ENCODE measurements around the gene TMTC2.
"Not testable (repeated sequence)": the region's sequence is repeated elsewhere in the genome, so short reads cannot be mapped to it uniquely, and the experiment has no call there.

Gene TMTC2

DNA sequence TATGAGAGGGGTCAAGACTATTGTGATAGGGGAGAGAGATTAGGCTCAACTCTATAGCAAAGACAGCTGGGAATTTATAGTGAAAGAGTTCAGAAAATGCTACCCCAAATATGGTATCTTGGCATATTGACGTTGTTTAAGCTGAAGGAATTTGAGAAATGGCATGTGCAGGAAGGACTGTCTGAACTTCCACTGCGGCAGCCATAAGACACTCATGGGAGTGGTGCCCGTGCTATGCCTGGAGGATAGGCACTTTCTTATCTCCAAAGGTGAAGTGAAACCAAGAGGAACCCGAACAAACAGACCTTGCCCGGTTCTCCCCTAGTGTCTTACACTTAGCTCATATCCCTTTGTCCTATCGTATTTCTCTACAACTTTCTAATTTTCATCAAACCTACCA lies 390.3 kb downstream of the TMTC2 start:
- DNase-seq (ENCODE audit: low read depth) = no peak

DNA sequence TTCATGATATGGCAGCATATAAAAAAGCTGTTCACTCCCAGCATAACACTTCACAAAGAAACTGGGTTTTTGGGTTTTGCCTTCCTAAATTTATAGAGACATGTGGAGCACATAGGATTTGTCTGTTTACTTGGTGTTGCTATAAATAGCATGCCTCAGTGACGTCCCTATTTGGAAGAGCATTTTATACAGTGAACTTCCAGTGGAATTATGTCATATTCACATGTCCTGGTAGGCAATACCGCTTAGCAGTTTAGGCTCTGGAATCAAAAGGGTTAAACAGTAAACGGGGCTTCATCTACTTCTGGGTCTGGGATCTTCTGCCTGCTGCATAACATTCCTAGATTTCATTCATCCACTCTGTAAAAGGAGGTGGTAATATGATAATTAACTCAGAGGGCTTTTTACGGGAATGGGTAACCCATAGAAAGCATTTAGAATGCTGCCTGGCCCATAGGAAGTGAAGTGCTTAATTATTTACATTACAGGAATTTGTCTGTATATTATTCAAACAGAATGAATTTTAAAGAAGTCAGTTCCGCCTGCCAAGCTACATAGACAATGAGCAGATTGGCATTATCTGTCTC lies 396.1 kb downstream of the TMTC2 start:
- DNase-seq (ENCODE audit: low read depth) = no peak

DNA sequence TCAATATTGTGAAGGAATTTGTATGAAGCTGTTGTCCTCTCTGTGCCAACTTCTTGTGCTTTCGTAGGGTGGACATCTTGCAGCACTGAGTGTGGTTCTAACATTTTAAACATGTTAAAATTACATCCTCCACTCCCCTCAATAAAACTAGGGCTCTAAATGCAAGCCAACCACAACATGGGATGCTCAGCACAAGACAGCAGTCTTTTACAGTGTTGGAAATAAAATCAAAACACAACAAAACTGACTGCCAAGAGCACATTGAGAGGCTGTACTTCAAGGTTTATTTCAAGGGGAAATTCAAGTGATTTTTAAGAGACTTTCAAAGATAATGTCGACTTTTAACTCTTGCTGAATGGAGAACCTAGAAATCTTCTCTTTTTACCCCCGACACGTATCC lies 396.9 kb downstream of the TMTC2 start:
- no peak for DNase-seq (ENCODE audit: low read depth)

DNA sequence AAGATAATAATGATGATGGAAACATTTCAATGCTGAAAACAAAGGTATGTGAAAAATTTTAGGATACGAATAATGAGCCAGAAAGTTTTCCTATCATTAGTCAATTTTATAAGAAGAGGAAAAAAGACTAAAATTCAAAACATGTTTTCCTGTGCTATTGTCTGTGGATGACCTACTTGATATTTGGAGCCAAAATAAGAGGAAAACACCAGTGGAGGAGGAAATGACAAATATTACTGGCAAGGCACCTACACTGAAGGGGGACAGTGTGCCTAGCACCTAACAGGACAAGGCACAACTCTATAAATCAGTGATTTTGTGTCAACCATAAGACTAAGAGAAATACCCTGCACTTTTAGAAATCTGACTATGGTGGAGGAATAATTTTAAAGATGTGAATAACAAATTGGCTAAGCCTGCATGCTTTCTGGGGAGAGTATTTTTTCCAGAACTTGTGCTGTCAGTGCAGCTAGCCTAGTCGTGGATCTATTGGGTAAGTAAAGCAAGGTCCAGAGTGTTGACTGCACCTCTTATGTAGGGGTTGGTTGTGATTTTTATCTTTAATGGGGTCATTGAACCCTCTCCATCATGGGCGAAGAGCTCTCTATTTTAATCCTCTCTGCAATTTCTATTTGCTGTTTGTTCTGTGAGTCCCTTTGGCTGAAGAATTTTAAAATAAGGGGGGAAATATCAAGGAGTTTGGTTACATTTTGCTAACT lies 398.0 kb downstream of the TMTC2 start:
- no peak for DNase-seq (ENCODE audit: low read depth)

DNA sequence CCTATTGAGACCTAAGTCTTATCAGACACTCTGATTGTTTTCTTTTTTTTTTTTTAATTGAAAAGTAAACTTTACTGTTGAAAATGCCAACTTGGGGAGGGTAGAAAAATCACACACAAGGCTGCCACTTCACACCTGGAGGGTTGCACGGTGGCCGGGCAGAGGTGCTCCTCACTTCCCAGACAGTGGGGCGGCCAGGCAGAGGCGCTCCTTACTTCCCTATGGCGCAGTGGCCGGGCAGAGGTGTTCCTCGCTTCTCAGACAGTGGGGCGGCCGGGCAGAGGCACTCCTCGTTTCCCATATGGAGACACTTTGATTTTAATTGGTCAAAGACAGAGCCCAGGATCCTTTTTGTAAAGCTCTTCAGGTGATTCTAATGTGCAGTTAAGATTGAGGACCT lies 399.3 kb downstream of the TMTC2 start:
- DNase-seq (ENCODE audit: low read depth) = no peak

DNA sequence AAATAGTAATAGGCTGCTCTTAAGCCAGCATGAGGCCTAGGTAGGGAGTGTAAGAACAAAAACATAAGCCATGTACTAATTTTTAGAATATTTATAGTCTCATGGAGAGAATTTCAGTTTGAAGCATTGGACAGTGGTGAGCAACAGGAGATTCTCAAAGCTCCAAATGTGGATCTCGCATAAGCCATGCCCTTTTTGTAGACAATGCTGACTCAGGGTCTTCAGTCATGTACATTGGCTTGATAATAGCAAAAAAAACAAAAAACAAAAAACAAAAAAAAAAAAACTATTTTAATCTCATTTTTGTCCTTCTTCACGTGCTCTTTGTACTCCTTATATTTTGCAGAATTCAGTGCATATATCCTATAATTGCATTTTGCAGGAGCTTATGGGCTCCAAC lies 402.9 kb downstream of the TMTC2 start:
- DNase-seq (ENCODE audit: low read depth) = no peak

DNA sequence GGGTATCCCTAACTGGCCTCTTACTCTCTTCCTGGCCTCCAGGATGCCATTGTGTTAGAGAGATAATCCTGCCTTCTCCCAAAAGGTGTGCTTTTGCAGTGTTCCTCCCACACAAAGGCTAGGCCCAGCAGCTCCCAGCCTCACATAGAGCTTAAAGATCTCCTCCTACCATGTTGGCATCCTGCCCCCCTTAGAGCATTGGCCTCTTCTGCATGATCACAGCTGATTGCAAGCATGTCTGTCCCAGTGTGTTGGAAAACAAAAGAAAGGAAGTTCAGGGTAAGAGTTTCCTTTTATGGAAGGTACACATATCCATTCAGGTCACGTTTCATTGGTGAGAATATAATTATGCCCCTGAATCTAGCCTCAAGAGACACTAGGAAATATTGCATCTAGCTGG lies 405.4 kb downstream of the TMTC2 start:
- DNase-seq (ENCODE audit: low read depth) = no peak

DNA sequence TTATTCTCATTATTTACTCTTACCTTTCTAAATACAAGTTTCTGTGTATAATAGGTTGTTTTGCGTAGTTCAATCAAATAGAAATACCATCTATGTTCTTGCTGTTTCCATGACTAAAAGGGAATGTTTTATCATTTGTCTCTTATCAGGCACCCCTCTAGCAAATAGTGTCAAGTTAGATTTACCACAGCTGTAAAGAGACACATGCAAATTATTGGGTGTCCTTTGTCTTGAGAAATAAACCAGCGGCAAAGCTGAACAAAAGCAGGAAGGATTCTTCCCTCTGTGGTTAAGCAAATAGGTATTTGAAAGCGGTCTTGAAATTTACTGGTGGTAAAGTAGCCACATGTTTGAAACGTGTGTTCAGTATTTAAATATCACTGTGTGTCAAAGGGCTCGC lies 405.9 kb downstream of the TMTC2 start:
- DNase-seq (ENCODE audit: low read depth) = no peak

DNA sequence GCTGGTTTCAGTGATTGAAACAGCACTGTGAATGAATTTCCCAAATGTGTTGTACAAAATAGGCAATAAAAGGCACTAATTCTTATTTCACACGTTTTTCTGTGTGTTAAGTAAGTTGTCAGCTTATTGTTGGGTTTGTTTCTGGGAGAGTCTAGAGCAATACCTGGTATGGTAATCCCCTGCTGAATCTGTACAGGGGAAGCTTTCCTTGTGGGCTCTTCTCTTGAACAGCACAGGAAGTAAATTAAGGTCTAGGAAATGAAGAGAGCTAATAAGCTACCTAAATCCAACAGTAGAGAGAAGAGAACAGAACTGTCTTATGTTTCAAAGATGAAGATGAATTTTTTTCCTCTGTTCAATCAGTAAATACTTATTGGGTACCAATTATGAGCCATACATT lies 406.7 kb downstream of the TMTC2 start:
- no peak for DNase-seq (ENCODE audit: low read depth)

DNA sequence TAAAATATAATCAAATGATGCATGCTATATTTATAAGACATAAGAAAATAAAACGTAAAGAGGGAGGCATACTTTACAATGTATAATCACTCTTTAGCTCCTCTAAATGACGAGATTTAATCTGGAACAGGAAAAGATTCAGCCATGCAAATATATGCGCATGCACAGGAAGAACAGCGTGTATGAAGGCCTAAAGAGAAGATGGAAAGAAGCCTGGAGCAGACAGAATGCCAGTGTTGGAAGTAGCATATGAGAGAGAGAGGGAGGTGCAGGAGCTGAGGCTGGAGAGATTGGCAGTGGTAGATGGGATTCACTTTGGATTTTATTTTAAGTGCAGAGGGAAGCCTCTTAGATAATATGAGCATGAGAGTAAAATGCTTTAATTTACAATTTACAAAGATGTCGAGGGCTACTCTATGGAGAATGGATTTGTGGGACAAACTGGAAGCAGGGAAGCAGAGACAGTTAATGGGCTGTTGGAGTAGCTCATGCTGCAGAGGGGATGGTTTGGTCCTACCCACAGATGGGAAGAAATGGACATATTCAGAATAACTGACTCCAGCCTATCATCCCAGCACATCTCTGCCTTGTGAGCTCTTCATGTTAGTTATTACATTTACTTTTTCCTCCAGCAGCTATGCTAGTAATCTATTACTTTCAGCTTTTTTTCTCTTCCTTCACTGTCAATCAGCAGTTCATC lies 411.1 kb downstream of the TMTC2 start:
- DNase-seq (ENCODE audit: low read depth) = no peak

DNA sequence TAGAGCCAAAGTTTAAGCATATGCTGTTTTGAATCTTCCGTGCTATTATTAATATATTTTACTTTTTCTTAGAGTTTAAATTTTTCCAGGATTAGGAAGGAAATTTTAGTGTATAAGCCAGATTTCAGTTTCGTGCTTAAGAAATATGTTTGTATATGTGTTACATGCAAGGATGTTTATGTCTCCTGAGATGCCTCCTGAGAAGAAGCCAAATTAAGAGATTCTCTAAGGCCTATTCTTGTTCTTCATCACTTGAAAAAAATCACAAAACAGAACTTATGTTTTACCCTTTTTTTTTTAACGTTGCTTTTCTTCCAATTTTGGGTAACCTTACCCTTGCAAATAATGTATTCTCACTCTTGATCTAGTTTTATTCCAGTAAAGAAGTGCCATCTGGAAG lies 412.7 kb downstream of the TMTC2 start:
- no peak for DNase-seq (ENCODE audit: low read depth)

DNA sequence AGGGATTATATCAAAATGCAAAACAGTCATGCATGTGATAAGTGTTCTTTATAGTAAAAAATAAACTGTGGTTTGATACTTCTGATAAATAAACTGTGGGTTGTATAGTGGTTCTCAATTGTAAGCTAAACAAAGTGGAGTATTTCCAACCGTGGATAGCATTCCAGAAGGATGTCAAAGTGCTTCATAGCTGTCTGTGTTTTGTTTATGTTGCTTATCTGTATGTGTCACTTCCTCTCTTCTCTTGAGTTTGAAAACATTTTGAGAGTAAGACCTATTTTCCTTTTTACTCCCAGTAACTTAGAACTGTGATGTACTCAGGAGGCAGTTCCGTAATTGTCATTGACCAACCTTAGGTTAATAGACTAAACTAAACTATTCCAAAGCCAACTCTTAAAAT lies 415.8 kb downstream of the TMTC2 start:
- no peak for DNase-seq (ENCODE audit: low read depth)

DNA sequence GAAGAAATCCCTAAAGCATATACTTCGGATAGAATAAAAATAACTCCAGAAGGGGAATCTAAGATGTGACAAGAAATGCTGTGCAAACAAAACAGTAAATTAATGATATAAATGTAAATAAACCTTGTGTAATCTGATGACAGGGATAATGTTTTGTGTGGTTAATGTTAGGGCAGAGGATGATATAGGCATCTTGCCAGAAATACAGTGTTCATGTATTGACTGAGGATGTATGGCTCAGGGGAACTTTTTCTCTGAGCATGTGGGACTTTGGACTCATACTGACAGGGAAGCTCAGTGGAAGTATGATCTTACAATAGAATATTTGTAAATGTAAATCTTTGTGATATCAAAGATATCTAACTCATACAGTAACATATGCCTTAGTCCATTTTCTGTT lies 420.2 kb downstream of the TMTC2 start:
- no peak for DNase-seq (ENCODE audit: low read depth)

DNA sequence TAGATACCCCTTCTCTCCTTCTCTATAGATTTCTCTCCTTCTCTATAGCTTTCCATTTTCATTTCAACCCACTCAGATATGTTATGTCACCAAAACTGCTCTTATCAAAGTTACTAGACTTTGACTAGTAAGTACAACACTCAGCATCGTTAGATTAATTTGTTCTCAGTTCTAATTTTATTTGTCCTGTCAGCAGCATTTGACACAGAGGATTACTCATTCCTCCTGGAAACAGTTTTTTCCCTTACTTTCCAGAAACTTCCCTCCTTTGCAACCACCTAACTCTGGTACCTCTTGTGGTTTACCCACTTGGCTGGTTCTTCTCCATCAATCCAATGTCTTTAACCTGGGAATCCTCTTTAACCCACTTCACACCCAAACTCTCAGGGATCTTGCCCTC lies 423.7 kb downstream of the TMTC2 start:
- no peak for DNase-seq (ENCODE audit: low read depth)

DNA sequence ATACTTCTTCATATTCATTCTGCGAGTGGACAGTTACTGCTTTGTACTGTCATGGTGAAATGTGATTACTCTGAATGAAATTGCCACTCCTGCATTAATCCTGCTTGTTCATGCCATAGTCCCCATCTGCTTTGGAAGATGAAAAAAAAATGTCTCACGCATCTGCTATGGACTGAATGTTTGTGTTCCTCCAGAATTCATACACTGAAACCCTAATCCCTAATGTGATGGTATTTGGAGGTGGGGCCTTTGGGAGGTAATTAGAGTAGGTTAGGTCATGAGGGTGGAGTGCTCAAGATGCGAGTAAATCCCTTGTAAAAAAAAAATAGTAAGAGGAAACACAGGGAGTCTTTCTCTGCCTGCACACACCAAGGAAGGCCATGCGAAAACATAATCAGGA lies 427.2 kb downstream of the TMTC2 start:
- no peak for DNase-seq (ENCODE audit: low read depth)

DNA sequence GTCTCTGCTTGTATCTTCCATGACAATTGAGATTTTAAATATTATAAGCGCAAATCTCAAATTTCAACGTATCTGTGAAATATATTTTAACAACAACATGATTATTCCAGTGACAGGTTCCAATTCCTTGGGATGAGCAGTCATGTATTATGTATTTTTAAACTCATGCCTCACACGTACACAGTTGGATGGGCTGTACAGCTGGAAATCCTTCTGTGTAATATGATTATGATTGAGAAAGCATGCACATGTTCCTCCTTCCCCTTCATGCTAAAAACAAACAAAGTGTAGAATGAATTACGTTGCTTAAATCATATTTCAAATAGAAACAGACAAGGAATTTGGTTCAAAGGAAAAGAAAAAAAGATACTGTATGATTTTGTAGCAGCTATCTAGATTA lies 428.3 kb downstream of the TMTC2 start:
- no peak for DNase-seq (ENCODE audit: low read depth)

DNA sequence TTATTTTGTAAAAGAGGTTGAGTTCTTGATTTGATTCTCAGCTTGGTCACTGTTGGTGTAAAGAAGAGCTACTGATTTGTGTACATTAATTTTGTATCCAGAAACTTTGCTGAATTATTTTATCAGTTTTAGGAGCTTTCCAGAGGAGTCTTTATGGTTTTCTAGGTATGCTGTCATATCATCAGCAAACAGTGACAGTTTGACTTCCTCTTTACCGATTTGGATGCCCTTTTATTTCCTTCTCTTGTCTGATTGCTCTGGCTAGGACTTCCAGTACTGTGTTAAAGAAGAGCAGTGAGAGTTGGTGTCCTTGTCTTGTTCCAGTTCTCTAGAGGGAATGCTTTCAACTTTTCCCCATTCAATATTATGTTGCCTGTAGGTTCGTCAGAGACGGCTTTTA lies 431.2 kb downstream of the TMTC2 start:
- DNase-seq (ENCODE audit: low read depth) = not testable (repeated sequence)

DNA sequence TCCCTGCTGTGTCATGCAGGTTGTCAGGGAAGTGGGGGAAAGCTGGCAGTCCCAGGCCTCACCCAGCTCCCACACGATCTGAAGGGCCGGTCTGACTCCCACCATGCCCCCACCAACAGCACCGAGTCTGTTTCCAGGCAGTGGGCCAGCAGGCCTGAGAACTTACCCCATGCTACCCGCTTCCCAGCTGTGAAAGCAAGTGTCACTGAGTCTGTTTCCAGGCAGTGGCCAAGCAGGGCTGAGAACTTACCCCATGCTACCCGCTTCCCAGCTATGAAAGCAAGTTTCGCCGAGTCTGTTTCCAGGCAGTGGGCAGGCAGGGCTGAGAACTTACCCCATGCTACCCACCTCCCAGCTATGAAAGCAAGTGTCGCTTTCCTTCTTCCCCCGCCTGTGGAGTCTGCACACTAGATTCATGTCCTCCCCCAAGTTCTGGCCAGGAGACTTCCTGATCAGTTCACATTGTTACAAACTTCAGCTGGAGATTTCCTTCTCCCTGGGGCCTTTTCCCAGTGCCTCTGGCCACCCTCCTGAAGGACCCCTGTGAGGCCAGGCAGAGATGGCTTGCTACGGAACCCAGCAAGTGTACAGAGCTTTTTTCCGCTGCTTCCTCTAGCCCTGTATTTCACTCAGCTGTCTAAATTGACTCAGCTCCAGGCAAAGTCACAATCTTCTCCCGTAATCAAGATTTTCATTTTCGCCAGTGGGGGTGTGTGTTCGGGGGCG lies 435.4 kb downstream of the TMTC2 start:
- DNase-seq (ENCODE audit: low read depth) = no peak

DNA sequence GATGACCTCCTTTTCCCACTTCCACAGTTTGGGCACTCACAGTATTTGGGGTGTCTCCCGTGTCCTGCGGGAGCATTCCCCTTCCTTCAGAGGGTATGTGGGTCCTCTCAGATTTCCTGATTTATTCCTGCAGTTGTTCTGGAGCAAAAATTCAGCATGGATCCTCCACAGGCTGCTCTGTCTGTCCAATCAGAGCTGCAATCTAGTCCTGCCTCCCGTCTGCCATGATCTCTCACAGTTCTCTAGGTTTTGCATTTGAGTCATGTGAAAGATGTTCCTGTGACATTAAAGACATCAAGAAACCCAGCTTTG lies 435.9 kb downstream of the TMTC2 start:
- no peak for DNase-seq (ENCODE audit: low read depth)

DNA sequence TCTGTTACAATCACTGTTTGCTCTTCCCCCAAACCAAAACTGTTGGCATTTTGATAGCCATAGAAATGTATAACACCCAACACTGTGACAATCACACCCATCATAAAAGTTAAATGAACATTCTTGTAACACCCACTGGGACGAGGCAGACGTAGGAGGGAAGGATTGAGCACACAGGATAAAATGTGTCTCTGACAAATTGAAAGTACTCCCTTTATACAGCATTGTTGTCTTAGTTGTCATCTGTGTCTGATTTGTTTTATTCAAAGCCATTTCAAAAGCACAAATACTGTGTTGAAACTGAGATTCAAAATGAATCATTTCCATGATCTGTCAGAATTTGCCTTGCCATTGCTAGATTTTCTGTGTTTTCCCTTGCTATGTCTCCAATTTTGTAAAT lies 436.3 kb downstream of the TMTC2 start:
- DNase-seq (ENCODE audit: low read depth) = no peak

DNA sequence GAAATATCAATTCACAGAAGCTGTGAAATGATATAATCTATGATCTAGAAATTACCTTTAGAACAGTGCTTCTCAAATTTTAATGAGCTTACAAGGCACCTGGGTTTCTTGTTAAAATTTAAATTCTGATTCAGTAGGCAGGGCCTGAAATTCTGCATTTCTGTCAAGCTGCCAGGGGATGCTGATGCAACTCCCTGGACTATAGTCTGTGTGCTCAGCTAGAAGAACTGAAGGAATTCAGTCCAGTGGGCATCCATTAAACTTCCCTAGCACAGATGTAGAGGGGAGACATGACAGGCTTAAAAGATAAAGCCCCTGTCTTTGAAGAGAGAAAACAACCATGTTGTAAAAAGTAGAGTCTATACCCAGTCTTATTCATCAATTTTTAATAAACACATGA lies 441.8 kb downstream of the TMTC2 start:
- DNase-seq (ENCODE audit: low read depth) = no peak

DNA sequence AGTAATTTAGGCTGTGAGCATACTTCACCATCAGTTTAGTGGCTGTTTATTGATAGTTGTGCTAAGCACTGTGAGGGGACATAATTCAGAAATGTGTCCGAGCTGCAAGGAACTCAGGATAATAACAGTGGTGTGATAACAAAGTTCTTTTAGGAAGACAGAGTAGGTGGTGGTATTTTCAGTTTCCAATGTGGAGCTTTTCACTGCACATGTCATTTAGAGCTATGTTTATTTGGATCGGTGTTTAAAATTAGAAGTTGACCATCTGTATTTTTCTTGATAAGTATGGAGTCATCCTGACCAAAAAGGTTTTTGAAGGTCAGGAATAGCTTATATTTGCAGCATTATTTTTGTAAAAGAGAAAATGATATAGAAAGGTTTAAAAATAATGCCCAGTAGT lies 443.5 kb downstream of the TMTC2 start:
- DNase-seq (ENCODE audit: low read depth) = no peak

DNA sequence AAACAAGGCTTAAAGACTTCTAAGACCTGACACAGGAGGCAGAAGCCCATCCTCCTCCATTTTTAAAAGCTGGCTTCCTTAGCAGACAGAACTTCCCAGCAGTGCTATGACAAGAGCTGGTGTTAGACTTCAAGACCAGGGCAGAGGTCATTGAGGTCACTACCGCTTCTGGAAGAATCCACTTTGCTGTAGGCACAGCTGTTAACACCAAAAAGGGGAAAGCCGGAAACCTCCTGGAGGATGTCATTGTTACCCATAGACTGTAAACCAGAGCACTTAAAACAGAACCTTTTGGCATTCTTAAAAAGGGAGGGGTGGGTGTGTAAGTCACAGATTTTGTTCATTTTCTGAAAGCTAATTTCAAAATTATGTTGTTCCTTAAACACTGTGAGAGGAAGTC lies 445.7 kb downstream of the TMTC2 start:
- DNase-seq (ENCODE audit: low read depth) = no peak
